NCI-H345 treated with DMSO at 0.1 percent for 48 hours (cell line): ENCODE measurements around the gene RAB4B.
"Not testable (repeated sequence)": the region's sequence is repeated elsewhere in the genome, so short reads cannot be mapped to it uniquely, and the experiment has no call there.

Experiments used
- DNase-seq: peaks from one replicate; lab custom pipeline; 2025; ENCODE audit not compliant: unreplicated experiment; lab: John Stamatoyannopoulos, UW

The RAB4B gene

GRCh38 chr19:40801426-40802299 lies 23.6 kb downstream of the RAB4B start:
- DNase-seq, result no peak

- DNase-seq, result no peak
These were observed 24.5 kb downstream of the RAB4B start for GRCh38 chr19:40802300-40803169.

DNA sequence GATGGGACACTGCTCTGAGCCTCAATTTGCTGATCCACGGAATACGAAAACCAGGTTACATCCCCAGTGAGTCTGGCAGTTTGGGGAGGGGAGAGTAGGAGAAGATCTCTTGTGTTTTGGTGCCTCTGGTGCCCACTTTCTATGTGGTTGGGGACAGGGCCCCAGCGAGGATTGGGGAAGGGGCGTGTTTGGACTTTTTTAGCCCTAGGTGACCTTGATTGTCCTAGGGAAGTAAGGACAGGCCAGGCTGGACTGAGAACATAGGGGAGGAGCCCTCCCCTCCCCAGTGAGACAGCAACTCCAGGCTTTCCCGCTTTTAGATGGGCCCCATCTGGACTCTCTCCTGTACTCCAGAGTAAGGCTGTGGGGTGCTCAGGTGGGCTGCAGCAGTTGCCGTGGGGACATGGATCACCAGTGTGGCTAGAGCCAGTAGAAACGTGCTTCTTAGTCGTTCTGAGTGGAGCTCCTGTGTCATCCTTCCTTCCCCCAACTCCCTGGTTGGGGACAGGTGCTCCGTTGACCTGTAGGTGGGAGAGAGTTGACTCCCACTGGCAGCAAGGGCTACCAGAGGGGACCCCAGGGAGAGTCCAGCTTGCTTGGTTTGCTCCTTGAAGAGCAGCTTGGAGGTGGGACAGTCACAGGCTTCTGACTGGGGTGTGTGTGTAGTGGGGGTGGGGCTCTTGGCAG lies 25.3 kb downstream of the RAB4B start:
- no peak for DNase-seq

DNA sequence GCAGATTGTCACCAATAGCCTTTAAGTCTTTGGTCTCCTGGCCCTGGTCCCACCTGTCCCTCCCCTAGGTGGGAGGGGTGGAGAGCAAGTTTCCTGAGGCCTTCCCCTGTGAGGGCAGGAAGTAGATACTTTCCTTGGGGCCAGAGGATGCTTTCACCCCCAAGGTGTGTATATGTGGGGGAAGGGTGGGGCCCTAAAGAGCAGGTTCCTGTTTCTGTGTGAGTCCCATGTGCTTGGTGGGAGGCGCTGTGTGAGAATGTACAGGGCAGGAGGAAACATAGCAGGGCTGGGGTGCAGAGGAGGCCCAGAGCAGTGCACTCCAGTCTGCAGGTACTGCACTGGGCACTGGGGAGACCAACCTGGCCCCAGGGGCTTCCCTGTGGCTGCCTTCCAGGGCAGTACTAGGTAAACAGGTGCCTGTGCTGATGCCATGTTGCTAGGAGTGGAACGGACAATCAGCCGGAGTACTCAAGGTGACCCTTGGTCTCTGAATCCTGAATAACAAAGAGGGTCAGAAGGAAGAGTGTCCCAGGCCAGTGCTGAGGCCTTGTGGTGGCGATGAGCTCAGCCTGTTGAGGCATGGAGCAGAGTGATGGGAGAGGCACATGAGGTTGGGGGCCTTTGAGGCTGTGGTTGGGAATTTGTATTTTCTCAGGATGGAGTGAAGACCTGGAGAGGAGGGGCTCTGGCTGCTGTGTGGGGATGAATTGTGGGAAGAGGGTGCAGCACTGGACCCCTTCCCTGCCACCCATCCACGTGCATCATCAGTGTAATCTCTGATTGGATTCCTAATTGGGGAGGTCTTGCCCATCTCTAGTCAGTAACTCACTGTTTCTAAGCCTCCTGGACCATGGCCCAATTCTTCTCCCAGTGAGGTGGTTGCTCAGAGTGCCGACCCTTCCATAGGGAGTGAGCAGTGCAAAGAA lies 26.1 kb downstream of the RAB4B start:
- no peak for DNase-seq

- DNase-seq, result no peak
These were observed 26.8 kb downstream of the RAB4B start for GRCh38 chr19:40804783-40805242.

- DNase-seq, result no peak
These were observed 27.3 kb downstream of the RAB4B start for GRCh38 chr19:40805258-40805868.

- no peak for DNase-seq
These were observed 28.5 kb downstream of the RAB4B start for GRCh38 chr19:40806423-40807146.

GRCh38 chr19:40807147-40808020 lies 29.3 kb downstream of the RAB4B start:
- no peak for DNase-seq

- DNase-seq, result no peak
These were observed 29.9 kb downstream of the RAB4B start for GRCh38 chr19:40808021-40808325.

GRCh38 chr19:40808497-40808896 lies 30.4 kb downstream of the RAB4B start:
- DNase-seq, result no peak

GRCh38 chr19:40809358-40810086 lies 31.5 kb downstream of the RAB4B start:
- no peak for DNase-seq

- DNase-seq, result no peak
These were observed 32.1 kb downstream of the RAB4B start for GRCh38 chr19:40810160-40810559.

GRCh38 chr19:40810649-40811408 lies 32.8 kb downstream of the RAB4B start:
- peak; percentile 68 for DNase-seq

- no peak for DNase-seq
These were observed 33.7 kb downstream of the RAB4B start for GRCh38 chr19:40811478-40812341.

GRCh38 chr19:40812571-40812970 lies 34.5 kb downstream of the RAB4B start:
- DNase-seq, result not testable (repeated sequence)

- no peak for DNase-seq
These were observed 35.1 kb downstream of the RAB4B start for GRCh38 chr19:40813182-40813581.
